IPS DF 19.7 (cell line): ENCODE measurements around the gene AIG1.

Source experiments
- DNase-seq: peaks from one replicate; pipeline ENCODE4 v3.0.0-alpha.2; 2013; ENCODE audit warnings: low read depth, low spot score

Gene AIG1

DNA sequence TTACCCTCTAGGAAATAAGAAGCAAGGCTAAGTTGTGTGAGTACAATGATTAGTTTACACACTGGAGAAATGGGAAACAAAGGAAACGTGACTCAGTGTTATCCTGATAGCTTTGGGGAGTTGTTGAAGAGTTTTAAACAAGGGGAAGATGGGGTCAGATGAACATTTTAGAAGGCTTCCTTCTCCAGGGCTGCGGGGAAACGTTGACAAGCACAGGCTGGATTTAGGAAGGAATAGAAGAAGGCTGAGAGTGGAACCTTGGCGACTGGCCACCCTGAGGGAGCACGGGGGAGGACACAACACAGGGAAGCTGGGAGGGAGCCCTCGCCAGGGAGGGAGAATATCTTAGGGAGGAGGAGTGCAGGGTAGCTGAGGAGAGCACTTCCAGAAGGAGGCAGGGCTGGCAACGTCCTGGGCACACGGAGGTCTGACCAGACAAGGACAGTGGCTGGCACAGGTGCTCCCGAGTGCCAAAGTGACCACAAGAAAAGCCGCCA, 134.7 kb downstream of the AIG1 start:
- no peak for DNase-seq

DNA sequence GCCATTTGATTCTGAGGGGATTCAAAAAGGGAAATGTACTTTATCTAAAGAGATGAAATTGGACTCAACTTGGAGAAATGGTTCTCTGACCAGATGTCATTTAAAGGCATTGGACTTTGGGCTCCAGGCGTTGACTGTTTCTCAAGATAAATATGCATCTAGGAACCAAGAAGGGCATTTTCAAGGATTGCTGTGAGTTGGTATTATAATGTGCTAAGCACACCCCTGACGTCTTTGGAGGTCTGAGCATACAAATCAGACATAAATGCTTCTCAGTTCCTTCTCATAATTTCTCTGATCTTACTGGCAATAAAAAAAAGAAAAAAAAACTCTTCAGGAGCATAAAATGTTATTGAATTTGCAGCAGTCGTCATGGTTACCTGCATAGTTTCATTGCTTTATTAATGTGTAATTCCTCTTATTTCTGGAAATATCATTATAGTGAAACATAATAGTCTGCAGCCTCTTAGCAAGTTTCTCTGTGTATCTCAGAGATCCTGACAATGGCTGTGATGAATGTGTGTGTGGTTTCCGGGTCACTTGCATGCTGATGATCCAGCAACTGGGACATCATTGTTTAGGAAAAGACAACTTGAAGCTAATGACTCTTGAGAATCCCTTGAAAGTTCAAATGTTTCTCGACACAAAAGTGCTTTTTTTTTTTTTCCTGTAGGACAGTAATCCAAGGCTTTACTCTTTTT, 136.0 kb downstream of the AIG1 start:
- no peak for DNase-seq

DNA sequence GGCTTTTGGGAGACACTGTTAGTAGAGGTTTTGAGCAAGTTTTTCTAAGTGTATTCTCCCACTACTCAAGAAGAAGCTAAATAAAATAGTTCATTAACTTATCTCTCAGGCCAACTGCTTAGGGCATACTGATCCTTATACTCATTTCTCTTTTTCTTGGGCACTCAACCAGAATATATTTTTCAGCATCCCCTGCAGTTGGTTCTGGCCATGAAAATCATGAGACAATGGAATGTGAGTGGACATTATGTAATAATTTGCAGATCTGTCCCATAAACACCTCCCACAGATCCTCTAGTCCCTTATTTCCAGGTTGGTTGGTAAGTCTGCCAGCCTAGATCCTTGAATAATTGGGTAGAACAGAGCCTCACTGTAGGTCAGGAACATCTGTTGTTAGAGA, 136.7 kb downstream of the AIG1 start:
- no peak for DNase-seq

GRCh38 chr6:143198312-143198711, 137.6 kb downstream of the AIG1 start:
- DNase-seq = no peak

- DNase-seq = no peak
These were observed 138.6 kb downstream of the AIG1 start for GRCh38 chr6:143199291-143199690.

- no peak for DNase-seq
These were observed 139.6 kb downstream of the AIG1 start for GRCh38 chr6:143200167-143200770.

GRCh38 chr6:143204045-143204444, 143.4 kb downstream of the AIG1 start:
- DNase-seq = no peak

DNA sequence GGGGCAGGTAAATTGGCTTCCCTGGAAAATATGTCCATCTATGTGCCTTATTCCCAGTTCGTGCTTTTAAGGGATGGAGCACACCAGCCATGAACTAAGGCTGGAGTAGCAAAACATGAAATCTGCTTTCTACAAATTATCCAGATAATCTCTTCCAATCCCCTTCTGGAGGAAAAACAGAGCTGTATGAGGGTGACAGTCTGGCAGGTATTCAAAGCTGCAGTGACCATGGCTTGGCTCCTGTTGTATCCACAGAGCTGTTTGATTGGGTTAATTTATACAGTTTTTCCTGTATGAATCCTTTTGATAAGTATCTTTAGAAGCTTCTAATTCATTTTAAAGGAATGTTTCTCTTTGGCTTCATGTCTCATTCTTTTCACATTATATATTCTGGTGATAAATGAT, 144.4 kb downstream of the AIG1 start:
- no peak for DNase-seq

DNA sequence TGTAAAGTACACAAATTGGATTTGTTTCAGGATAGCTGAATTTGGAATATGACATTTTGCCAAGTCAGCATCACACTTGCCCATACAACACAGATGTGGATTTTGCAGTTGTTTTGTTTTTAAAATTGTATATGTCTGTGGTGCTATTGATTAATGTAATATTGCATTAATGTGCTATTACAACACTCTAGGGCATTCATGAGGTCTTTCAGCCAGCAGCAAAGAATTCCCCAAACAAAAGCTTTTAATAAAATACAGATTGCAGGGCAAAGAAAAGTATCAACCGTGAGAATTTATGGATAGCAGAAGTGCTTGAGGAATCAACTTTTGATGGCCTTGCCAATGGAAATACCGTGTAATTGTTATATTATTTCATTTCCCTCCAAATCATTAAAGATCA, 144.9 kb downstream of the AIG1 start:
- no peak for DNase-seq

DNA sequence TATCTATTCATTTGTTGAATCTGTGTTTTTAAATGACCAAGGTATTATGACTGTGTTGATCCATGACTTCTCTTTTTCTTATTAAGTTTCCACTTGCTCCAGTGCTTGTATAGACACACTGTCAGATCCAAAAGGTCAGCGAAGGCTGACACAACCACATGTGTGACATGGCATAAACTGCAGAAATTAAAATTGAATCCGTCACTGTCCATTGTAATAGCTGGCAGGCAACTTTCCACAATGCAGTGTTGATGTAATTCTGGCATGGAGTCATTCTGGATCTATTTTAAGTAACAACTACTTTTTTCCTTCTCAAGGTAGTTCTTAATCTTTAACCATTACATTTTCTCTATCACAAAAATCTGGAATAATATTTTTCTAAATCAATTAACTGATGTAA, 145.3 kb downstream of the AIG1 start:
- DNase-seq = no peak

DNA sequence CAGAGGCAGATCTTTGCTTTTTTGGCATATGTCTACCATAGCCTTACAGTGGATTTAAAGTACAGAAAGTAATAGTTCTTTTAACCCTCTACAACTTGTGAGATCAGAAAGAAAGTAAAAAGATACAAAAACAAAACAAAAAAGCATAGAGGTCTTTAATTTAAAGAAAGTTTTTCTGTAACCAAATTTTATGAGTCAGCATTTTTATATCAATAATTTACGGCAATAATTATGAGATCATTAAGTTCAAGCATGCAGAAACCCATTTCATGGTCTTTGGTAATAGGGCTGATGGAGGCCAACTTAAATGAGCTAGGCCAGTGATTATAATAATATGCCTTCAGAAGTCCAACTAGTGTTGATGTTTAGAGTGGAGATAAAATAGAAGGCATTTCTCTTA, 145.9 kb downstream of the AIG1 start:
- DNase-seq = no peak

GRCh38 chr6:143210420-143210819, 149.7 kb downstream of the AIG1 start:
- DNase-seq = no peak

GRCh38 chr6:143213859-143214376, 153.2 kb downstream of the AIG1 start:
- no peak for DNase-seq

DNA sequence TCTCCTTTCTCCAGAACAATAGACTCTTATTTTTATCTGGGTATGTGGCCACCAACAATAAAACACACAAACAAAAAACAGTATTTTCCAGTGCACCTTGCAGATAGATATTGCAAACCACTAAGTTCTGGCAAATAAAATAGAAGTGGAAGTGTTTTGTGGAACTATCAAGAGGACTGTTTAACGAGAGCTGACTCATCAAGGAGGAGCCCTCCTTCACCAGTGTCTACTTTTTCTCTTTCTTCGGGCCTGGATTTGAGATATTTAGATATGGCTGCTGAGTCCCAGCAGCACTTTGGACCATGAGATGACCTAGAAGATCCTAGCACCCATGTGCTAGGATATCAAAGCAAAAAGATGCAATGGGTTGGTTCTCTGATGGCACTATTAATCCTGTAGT, 154.7 kb downstream of the AIG1 start:
- no peak for DNase-seq

GRCh38 chr6:143215771-143216170, 155.1 kb downstream of the AIG1 start:
- no peak for DNase-seq

DNA sequence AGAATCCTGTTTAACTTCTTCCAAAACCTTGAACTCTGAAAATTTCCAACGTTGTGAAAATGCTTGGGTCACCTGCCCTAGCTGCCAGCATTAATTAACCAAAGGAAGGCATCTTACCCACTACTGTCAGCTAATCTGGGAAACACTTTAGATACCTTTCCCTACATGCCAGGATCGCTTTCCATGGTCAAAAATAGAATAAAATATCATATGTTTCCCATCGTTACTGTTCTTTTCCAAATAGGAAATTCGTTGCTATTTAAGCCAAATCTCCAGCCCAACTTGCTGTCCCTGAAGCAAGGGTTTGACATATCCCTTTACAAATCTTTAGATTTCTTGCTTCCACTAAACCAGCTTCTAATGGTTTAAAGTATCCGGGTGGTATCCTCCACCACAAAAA, 157.5 kb downstream of the AIG1 start:
- no peak for DNase-seq

DNA sequence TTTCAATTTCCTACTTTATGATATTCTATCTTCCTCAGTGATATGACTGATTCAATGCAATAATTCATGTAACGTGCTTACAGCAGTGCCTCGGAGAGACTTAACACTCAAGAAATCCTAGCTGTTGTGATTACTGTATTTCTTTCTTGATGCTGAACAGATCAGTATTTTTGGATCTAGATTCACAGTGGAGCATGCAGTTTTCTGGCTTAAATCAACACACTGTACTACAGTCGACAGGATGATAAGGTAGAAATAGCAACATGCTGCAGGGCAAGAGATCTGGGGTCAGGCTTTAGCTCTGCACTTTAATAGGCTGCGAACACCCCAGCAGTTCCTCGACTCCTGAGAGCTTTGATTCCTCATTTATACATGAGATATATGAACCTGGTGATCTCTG, 161.0 kb downstream of the AIG1 start:
- DNase-seq = no peak

DNA sequence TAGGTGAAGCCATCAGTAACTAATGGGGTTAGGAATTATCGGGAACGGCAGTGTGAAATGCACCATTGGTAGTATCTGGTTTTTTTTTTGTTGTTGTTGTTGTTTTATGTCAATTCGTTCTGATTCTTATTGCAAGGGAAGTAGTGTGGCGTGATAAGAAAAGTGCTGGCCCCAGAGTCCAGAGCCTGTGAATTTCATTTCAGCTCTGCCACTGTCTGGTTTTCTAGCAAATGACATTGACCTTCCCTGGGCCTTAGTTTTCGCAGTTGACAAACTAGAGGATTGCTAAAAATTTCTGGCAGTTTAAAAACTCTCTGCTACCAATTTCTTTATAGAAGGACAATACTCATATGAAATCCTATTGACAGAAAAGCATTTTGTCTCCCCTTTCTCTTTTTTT, 161.6 kb downstream of the AIG1 start:
- no peak for DNase-seq

- no peak for DNase-seq
These were observed 162.1 kb downstream of the AIG1 start for GRCh38 chr6:143222801-143223231.

- no peak for DNase-seq
These were observed 163.2 kb downstream of the AIG1 start for GRCh38 chr6:143223895-143224294.

DNA sequence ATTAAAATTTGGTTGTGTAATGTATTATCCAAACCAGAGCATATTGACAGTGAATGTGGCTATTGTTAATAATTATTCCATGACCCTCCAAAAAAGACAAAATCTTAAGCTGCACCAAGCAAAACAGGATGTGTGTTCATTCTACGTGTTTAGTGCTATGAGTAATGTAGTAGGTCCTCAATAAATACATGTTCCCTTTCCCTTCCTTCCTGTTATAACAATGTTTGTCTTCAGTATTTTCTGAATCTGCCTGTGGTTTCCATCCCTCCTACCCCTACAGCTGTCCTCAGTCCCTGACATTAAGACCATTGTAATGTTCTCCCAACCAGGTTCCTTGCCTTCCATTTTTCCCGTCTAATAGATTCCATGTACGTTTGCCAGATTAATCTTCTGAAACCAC, 163.8 kb downstream of the AIG1 start:
- DNase-seq = no peak

DNA sequence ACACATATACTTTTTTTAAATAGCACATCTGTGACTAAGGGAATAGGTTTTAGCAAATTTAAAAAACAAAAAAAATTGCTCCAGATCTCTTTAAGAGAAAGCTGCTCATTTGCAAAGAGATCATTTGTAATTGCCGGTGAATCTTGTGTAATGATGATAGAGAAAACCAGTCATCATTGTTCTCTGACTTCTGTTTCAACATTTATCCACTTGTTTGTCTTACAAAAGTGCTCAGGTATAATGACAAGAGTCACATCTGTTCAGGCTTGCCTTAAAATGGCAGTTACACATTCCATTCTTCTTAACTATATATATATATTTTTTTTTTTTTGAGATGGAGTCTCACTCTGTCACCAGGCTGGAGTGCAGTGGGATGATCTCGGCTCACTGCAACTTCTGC, 165.2 kb downstream of the AIG1 start:
- no peak for DNase-seq

GRCh38 chr6:143227675-143228074, 167.0 kb downstream of the AIG1 start:
- no peak for DNase-seq
